ENCODE measurements around the gene SIPA1L3.

The SIPA1L3 gene

DNA sequence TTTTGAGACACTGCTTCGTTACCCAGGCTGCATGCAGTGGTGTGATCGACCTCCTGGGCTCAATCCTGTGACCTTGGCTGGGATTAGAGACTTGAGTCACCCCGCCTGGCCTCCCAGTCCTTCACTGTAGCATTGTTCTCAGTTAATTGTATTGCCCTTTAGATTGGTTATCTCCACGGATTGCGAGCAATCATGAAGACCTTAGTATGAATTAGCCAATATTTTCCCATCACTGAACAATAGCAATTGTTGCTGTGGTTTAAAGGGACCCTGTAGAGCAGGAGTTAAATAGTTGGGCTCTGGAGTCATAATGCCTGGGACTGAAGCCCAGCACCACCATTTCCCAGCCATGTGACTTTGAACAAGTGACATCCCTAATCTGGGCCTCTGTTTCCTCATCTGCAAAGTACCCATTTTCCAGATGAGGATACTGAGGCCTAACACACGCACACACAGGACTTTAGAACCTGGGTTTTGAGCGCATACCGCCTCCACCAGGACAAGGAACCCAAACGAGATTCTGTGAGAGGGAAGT, 340.8 kb downstream of the SIPA1L3 start:
- no peak for DNase-seq (ENCODE audit: low read depth)
- TF ChIP-seq, protein P1, sequence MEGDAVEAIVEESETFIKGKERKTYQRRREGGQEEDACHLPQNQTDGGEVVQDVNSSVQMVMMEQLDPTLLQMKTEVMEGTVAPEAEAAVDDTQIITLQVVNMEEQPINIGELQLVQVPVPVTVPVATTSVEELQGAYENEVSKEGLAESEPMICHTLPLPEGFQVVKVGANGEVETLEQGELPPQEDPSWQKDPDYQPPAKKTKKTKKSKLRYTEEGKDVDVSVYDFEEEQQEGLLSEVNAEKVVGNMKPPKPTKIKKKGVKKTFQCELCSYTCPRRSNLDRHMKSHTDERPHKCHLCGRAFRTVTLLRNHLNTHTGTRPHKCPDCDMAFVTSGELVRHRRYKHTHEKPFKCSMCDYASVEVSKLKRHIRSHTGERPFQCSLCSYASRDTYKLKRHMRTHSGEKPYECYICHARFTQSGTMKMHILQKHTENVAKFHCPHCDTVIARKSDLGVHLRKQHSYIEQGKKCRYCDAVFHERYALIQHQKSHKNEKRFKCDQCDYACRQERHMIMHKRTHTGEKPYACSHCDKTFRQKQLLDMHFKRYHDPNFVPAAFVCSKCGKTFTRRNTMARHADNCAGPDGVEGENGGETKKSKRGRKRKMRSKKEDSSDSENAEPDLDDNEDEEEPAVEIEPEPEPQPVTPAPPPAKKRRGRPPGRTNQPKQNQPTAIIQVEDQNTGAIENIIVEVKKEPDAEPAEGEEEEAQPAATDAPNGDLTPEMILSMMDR (IDR thresholded peaks at IDR 0.05; ENCODE audit: insufficient read depth, low read depth, low read length, missing control alignments) = no peak

DNA sequence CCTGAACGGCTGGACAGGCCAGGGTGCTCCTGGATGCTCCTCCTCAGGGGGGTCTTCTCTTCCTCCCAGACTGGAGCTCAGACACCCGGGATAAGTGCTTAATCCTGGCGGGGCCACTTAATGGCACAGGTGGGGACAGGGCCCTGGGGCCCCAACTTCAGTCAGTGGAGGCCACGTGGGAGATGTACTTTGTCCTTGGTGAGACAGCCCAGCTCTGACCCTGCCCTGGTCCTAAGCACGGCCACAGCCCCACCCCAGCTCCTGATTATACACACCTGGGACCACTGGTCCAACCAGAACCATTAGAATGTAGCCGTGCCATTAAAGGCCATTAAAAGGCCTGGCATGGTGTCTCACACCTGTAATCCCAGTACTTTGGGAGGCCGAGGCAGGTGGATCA, 341.4 kb downstream of the SIPA1L3 start:
- DNase-seq (ENCODE audit: low read depth) = no peak
- TF ChIP-seq, protein P1 (IDR thresholded peaks at IDR 0.05; ENCODE audit: insufficient read depth, low read depth, low read length, missing control alignments) = no peak
- H3K4me3 ChIP-seq (ENCODE audit: low read length) = no peak overlapping the region

More for the DNA sequence above, 340.8 kb downstream of the SIPA1L3 start:
- H3K4me3 ChIP-seq (ENCODE audit: low read length) = no peak overlapping the region

DNA sequence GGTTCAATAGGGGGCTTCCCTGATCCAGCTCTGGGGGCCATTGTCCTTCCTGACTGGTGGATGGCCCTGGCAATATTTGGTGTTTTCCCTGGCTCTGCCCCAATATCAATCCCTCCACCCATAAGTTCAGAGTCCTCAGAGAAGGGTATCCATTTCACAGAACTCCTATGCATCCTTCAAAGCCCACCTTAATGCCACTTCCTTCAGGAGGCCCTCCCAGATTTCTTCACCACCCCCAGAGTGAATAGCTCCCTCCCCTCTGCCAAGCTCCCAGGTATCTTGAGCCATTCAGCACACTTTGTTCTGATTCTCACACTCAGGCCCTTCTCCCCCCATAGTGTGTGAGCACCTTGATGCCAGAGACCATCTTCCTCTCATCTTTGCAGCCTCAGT, 343.4 kb downstream of the SIPA1L3 start:
- DNase-seq (ENCODE audit: low read depth) = no peak
- TF ChIP-seq, protein P1 (IDR thresholded peaks at IDR 0.05; ENCODE audit: insufficient read depth, low read depth, low read length, missing control alignments) = no peak
- no peak overlapping the region for H3K4me3 ChIP-seq (ENCODE audit: low read length)

DNA sequence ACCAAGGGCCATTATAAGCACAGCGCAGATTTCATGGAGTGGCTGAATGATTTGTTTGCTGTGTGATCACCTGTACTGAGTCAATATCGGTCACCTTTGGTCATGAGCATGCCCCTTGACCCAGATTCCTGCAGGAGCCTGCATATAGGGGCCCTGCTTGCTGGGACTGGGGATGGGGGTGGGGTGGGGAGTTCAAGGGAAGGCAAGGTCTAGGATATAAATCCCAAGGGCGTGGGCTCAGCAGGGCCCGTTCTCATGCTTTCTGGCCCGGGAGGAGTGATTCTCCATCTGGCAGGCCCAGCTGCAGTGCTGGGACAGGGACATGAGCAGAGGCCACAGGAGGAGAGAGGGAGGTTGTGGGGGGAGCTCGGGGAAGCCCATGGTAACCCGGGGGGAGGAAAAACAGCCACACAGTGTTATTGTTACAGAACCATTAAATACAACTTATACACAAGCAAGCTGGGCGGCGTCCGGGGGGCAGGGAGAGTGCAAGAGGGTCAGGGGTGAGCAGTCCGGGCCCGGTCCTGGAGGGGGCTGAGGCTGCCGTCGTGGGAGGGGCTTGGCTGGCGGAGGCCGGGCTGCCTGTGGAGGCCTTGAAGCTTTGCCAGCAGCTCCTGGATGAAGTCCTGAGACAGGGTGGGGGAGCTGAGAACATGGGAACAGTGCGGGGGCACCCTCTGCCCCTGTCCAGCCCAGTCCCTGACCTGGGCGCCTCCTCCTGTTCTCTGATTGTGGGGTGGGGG, 344.0 kb downstream of the SIPA1L3 start:
- peak overlapping the region; percentile 11 for H3K4me3 ChIP-seq (ENCODE audit: low read length)
- TF ChIP-seq, protein P1 (IDR thresholded peaks at IDR 0.05; ENCODE audit: insufficient read depth, low read depth, low read length, missing control alignments) = no peak
- DNase-seq (ENCODE audit: low read depth) = no peak

DNA sequence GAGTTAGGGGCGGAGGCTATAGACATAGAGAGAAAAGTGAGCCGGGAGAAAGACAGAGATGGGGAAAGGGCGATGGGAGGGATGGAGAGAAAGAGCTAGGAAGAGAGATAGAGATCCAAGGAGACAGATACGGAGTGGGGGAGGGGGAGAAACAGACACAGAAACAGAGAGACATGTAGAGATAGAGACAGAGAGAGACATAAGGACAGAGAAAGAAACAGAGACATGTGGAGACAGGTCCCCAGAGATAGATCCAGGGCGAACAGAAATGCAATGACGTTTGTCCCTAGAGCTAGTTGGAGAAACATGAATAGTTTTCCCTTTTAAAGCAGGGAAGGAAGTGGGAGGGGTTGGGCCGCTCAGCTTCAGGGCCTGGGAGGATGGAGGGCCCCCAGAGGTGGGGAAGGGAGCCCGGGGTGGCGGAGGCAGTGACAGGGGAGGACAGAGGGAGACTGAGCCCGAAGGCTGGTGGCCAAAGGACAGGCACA, 344.6 kb downstream of the SIPA1L3 start:
- TF ChIP-seq, protein P1 (IDR thresholded peaks at IDR 0.05; ENCODE audit: insufficient read depth, low read depth, low read length, missing control alignments) = no peak
- peak; percentile 78 for DNase-seq (ENCODE audit: low read depth)
- peak overlapping the region; percentile 11 for H3K4me3 ChIP-seq (ENCODE audit: low read length)

DNA sequence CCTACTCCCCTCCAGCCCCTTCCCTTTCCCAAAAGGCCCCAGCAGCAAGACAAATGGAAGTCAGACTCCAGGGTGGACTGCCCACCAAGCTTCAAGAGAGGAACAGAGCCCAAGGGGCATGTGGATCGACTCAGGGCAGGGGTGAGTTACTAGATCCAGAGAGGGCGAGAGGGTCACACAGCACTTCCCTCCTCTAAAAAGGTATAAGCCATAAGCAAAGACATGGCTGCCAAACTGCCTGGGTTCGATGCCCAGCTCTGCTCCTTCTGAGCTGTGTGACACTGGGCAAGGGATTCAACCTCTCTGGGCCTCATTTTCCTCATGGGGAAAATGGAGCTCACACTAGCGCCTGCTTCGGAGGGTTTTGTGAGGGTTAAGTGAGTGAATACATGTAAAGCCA, 345.4 kb downstream of the SIPA1L3 start:
- TF ChIP-seq, protein P1 (IDR thresholded peaks at IDR 0.05; ENCODE audit: insufficient read depth, low read depth, low read length, missing control alignments) = no peak
- no peak overlapping the region for H3K4me3 ChIP-seq (ENCODE audit: low read length)
- no peak for DNase-seq (ENCODE audit: low read depth)
